Body of pancreas (tissue), 4 donors: ENCODE data around the gene CACNG1. TPM values are rescaled to one million over a fixed set of nuclear protein-coding genes. Genes with fewer than 3 reads are reported as not detected.

ENCODE experiments used
- ATAC-seq: fragments of 150-250 bp; one replicate; pipeline ENCODE4 v1.9.1; 2016
- DNase-seq, 4 donors: peaks; one replicate each; pipeline ENCODE4 v3.0.0-alpha.2; 2019
- H3K27ac ChIP-seq, 4 donors: fragments of 200-600 bp; sonication (generic); 1 replicate in 3 of 4; 2 replicates in 1 of 4; pipeline versions ENCODE4 v1.5.1 to v1.6.1; 2016 to 2019; ENCODE audit warnings: mild to moderate bottlenecking in 1 of 4, mixed read lengths in 1 of 4, moderate library complexity in 1 of 4
- H3K27me3 ChIP-seq, 2 donors: fragments of 200-600 bp; sonication (generic); one replicate each; pipeline ENCODE4 v1.6.0; 2016; ENCODE audit warnings: mild to moderate bottlenecking in 1 of 2
- H3K36me3 ChIP-seq, 2 donors: fragments of 200-600 bp; sonication (generic); replicated peaks in 1 of 2; 2 replicates each; pipeline ENCODE4 v1.5.1; 2016; ENCODE audit warnings: low read depth in 2 of 2; ENCODE audit not compliant: insufficient read depth in 1 of 2
- H3K4me1 ChIP-seq: fragments of 200-600 bp; sonication (generic); one replicate; pipeline ENCODE4 v1.6.0; 2016
- H3K4me3 ChIP-seq, 2 donors: fragments of 200-600 bp; sonication (generic); 1 replicate in 1 of 2; 2 replicates in 1 of 2; pipeline ENCODE4 v1.5.1; 2016 to 2019
- H3K9me3 ChIP-seq, 3 donors: fragments of 200-600 bp; sonication (generic); 1 replicate in 2 of 3; 2 replicates in 1 of 3; pipeline ENCODE4 v1.5.1; 2016
- POLR2A ChIP-seq, 3 donors: fragments of 450-650 bp; IDR thresholded peaks; one replicate each; pipeline ENCODE4 v1.6.1; 2016; ENCODE audit warnings: antibody characterized with exemption in 3 of 3, mild to moderate bottlenecking in 2 of 3
- WGBS, 2 donors: methylation state at CpG; one replicate each; pipeline ENCODE4 v1.1.5; 2017; 5-methylcytosine and 5-hydroxymethylcytosine counted together
- intact Hi-C: fragments of 100-400 bp; cut with DNase I; formaldehyde crosslinking; loops from one replicate; pipeline ENCODE4 v1.15.1; 2023
- total RNA-seq, 2 donors: library from RNA; depleted of rRNA; stranded (reverse); fragments of >200 nt; gene quantifications; one replicate each; pipeline ENCODE4 v1.1.0, GENCODE V29; 2016
- TF ChIP-seq, protein P1 (sequence below), 7 experiments: fragments of 450-650 bp in 4 of 7; fragments of 200-600 bp in 3 of 7; sonication (generic) in 3 of 7; IDR thresholded peaks; one replicate each; pipeline ENCODE4 v1.5.1; 2016 to 2019; ENCODE audit warnings: antibody characterized with exemption in 7 of 7

The CACNG1 gene
- total RNA-seq, 2 donors from 2014 or later: not detected

GRCh38 chr17:67055811-67056745 lies 11.7 kb downstream of the CACNG1 start:
- 88% methylated on average over 24 to 28 of the region's 29 CpGs for WGBS, 2 donors
- H3K9me3 ChIP-seq: no peaks in the 10 kb centered on the region
- ATAC-seq (no peak), DNase-seq (peak in 1 of 4 donors; percentile 16)
- H3K4me1 ChIP-seq: no peaks in the 10 kb centered on the region
- no peaks in the 10 kb centered on the region for H3K27me3 ChIP-seq
- intact Hi-C loops: no loop called here
- TF ChIP-seq, protein P1, sequence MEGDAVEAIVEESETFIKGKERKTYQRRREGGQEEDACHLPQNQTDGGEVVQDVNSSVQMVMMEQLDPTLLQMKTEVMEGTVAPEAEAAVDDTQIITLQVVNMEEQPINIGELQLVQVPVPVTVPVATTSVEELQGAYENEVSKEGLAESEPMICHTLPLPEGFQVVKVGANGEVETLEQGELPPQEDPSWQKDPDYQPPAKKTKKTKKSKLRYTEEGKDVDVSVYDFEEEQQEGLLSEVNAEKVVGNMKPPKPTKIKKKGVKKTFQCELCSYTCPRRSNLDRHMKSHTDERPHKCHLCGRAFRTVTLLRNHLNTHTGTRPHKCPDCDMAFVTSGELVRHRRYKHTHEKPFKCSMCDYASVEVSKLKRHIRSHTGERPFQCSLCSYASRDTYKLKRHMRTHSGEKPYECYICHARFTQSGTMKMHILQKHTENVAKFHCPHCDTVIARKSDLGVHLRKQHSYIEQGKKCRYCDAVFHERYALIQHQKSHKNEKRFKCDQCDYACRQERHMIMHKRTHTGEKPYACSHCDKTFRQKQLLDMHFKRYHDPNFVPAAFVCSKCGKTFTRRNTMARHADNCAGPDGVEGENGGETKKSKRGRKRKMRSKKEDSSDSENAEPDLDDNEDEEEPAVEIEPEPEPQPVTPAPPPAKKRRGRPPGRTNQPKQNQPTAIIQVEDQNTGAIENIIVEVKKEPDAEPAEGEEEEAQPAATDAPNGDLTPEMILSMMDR (IDR thresholded peaks at IDR 0.05): no peak
- TF ChIP-seq POLR2A (IDR thresholded peaks at IDR 0.05): no peak
- H3K4me3 ChIP-seq: no peak overlapping the region
- no peaks in the 10 kb centered on the region for H3K36me3 ChIP-seq
- H3K27ac ChIP-seq: no peak overlapping the region

DNA sequence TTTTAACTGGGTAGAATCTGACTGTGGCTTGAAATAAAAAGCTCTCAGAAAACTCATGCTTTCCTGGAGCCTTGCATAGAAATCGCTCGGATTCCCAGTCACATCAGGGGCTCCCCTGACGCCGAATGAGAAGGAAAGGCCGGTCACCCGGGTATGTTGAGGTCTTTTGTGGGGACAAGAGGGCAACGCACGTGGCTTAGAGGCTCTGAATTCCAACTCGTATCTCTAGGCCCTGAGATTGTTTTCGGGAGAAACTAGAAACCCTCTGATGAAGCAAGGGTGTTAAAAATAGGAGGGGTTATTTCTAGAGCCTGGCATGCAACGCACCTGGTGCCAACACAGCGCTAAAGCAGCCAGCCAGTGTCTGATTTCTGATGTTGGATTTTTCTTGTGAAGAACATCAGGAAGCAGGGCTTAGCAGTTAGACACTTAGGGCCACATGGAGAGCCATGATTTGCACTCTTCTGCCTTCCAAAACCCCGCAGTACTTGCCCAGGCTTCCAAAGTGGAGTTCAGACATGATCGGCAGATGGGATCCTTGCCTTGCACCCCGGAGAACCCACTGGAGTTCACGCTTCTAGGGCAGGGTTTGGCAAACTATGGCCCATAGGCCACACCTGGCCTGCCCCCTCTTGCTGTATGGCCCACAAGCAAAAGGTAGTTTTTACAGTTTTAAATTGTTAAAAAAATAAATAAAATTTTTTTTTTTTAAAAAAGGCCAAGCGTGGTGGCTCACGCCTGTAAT lies 12.6 kb downstream of the CACNG1 start:
- ATAC-seq: no peak
- no peaks in the 10 kb centered on the region for H3K36me3 ChIP-seq
- H3K27ac ChIP-seq: no peak overlapping the region
- intact Hi-C loops: no loop called here
- no peaks in the 10 kb centered on the region for H3K27me3 ChIP-seq
- H3K4me3 ChIP-seq: no peak overlapping the region
- 88% methylated on average over 18 of the region's 18 CpGs for WGBS, 2 donors
- no peak for TF ChIP-seq POLR2A (IDR thresholded peaks at IDR 0.05)
- TF ChIP-seq, protein P1 (IDR thresholded peaks at IDR 0.05): no peak
- DNase-seq: no peak
- no peaks in the 10 kb centered on the region for H3K9me3 ChIP-seq
- no peaks in the 10 kb centered on the region for H3K4me1 ChIP-seq

- ATAC-seq (no peak), DNase-seq (no peak)
- Histone ChIP-seq H3K9me3 (no peaks in the 10 kb centered on the region), H3K36me3 (no peaks in the 10 kb centered on the region), H3K4me1 (no peaks in the 10 kb centered on the region), H3K27ac (no peak overlapping the region), H3K27me3 (no peaks in the 10 kb centered on the region), H3K4me3 (no peak overlapping the region)
- intact Hi-C loops: no loop called here
- TF ChIP-seq POLR2A (IDR thresholded peaks at IDR 0.05): no peak
- TF ChIP-seq, protein P1 (IDR thresholded peaks at IDR 0.05): no peak
- 96 to 99% methylated on average over 8 of the region's 8 CpGs for WGBS, 2 donors
Observed at GRCh38 chr17:67058036-67058435, 13.7 kb downstream of the CACNG1 start.

DNA sequence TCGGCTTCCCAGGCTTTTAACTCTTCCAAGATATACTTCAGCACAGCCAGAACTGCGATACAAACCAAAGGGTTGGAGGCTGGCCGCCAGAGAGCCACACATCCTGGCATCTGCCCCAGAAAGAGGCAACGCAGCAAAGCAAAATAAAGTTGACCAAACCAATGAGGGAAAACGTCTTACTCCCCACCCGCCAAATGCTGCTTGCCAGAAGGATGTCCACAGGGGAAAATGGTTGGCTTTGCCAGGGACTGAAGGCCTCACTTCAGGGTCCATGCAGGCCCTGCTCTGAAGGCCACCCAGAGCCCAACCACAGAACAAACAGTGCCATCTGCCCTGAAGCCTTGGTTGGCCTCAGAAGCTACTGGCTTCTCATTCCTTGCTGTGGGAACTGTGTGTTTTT lies 15.0 kb downstream of the CACNG1 start:
- no peaks in the 10 kb centered on the region for H3K9me3 ChIP-seq
- H3K36me3 ChIP-seq: no peaks in the 10 kb centered on the region
- intact Hi-C loops: no loop called here
- no peaks in the 10 kb centered on the region for H3K27me3 ChIP-seq
- TF ChIP-seq POLR2A (IDR thresholded peaks at IDR 0.05): no peak
- TF ChIP-seq, protein P1 (IDR thresholded peaks at IDR 0.05): no peak
- no peak for ATAC-seq
- H3K27ac ChIP-seq: no peak overlapping the region
- no peaks in the 10 kb centered on the region for H3K4me1 ChIP-seq
- no peak for DNase-seq
- WGBS, 2 donors: 75 to 89% methylated on average over 4 to 6 of the region's 6 CpGs
- no peak overlapping the region for H3K4me3 ChIP-seq
